ENCODE results near the gene INAFM2. TPM values are rescaled to one million over a fixed set of nuclear protein-coding genes. Genes with fewer than 3 reads are reported as not detected.
A peak's percentile ranks its signal among the peaks of the same experiment; 100 is the strongest.

Gene INAFM2
- total and polyA plus RNA-seq, 9 of the 15 experiments (the other 6 are each of a cell fraction or from before 2014, with no cell fraction given), result 11.8 to 43.1 (median 27.2) TPM

GRCh38 chr15:40281057-40281800 lies 42.3 kb upstream of the INAFM2 start:
- no peak overlapping the region for H3K4me2 ChIP-seq (ENCODE audit: insufficient read depth, low read length)
- H3K27ac ChIP-seq (ENCODE audit: extremely low read depth, low read depth, low read length), result no peak overlapping the region
- peaks cover 13 to 54% of the 10 kb centered on the region in 2 experiments for H3K4me1 ChIP-seq (replicated peaks in 1 of 2; ENCODE audit: control insufficient read depth in 2 of 2, insufficient read depth in 2 of 2, low read length in 2 of 2)
- H3K9me3 ChIP-seq (replicated peaks; ENCODE audit: control insufficient read depth, insufficient read depth, low read depth, low read length), result no peaks in the 10 kb centered on the region
- no peaks in the 10 kb centered on the region; a peak in 1 of 5 replicates for H3K27me3 ChIP-seq (ENCODE audit: control insufficient read depth in 2 of 2, insufficient read depth in 2 of 2, low read length in 2 of 2)
- H3K4me3 ChIP-seq, result no peak overlapping the region
- no peak for DNase-seq (ENCODE audit: extremely low read depth in 1 of 4, low spot score in 3 of 4)
- ChIA-PET POLR2A (interaction anchor here (0.8 kb wide), 1 partner anchor 26 kb away, joined by 3 read pairs; no protein-coding TSS in a partner anchor), CTCF (ENCODE audit: low intra/inter-chr PET ratio) (interaction anchor here (0.6 to 6.3 kb wide), 3 partner anchors 18 to 140 kb away, joined by 3 to 87 read pairs (median 28); partner anchors contain the start of gene PLCB2)
- no peaks in the 10 kb centered on the region for H3K9me1 ChIP-seq (ENCODE audit: control insufficient read depth, insufficient read depth, low read length)
- 82% methylated on average over 25 of the region's 43 CpGs for WGBS (ENCODE audit: insufficient coverage, low coverage, missing lambda C conversion rate)
- intact Hi-C loops (cut with micrococcal nuclease), result loop anchor here (5.0 kb wide), 1 partner anchor 41 kb away; the partner anchor contains the start of gene INAFM2
- no peaks in the 10 kb centered on the region for H3K36me3 ChIP-seq (ENCODE audit: control insufficient read depth, insufficient read depth, low read length)
- in situ Hi-C loops (cut with MboI), result no loop called here
- no peak for FAIRE-seq
- ATAC-seq, result no peak
- no peaks in the 10 kb centered on the region for H4K20me1 ChIP-seq (replicated peaks; ENCODE audit: control insufficient read depth, insufficient read depth, low read length)
- no TSS peak for BruUV-seq (replicated peaks)
- H2AFZ ChIP-seq (ENCODE audit: low read depth, low read length), result no peak overlapping the region
- H3K9ac ChIP-seq (ENCODE audit: insufficient read depth in 1 of 2, low read depth in 2 of 2, low read length in 2 of 2), result no peak overlapping the region
- H3K79me2 ChIP-seq (ENCODE audit: control insufficient read depth, insufficient read depth, low read length), result no peaks in the 10 kb centered on the region
- no peak for TF ChIP-seq ZNF707 (CRISPR knock-in tag; conservative IDR thresholded peaks at IDR 0.05)
- no peak for TF ChIP-seq KLF16 (IDR thresholded peaks at IDR 0.05)
- no peak for TF ChIP-seq ARHGAP35 (IDR thresholded peaks at IDR 0.05; ENCODE audit: partially characterized antibody)
- TF ChIP-seq HNRNPL (IDR thresholded peaks at IDR 0.05; ENCODE audit: low read depth, low read length), result peak; percentile 77; the same call in 1 of the 2 replicates
- no peak for TF ChIP-seq STAG1 (CRISPR knock-in tag; IDR thresholded peaks at IDR 0.05; ENCODE audit: borderline replicate concordance)
- no peak for TF ChIP-seq SUPT5H (IDR thresholded peaks at IDR 0.05)
- no peak for TF ChIP-seq MCM5 (IDR thresholded peaks at IDR 0.05; ENCODE audit: low read depth)
- no peak for TF ChIP-seq GTF2E2 (tag; IDR thresholded peaks at IDR 0.05)
- no peak for TF ChIP-seq KAT8 (IDR thresholded peaks at IDR 0.05; ENCODE audit: low read depth)
- TF ChIP-seq ATF1 (CRISPR knock-in tag; IDR thresholded peaks at IDR 0.05), result no peak
- TF ChIP-seq ATF1 (tag; IDR thresholded peaks at IDR 0.05), result no peak
- TF ChIP-seq, protein P1, sequence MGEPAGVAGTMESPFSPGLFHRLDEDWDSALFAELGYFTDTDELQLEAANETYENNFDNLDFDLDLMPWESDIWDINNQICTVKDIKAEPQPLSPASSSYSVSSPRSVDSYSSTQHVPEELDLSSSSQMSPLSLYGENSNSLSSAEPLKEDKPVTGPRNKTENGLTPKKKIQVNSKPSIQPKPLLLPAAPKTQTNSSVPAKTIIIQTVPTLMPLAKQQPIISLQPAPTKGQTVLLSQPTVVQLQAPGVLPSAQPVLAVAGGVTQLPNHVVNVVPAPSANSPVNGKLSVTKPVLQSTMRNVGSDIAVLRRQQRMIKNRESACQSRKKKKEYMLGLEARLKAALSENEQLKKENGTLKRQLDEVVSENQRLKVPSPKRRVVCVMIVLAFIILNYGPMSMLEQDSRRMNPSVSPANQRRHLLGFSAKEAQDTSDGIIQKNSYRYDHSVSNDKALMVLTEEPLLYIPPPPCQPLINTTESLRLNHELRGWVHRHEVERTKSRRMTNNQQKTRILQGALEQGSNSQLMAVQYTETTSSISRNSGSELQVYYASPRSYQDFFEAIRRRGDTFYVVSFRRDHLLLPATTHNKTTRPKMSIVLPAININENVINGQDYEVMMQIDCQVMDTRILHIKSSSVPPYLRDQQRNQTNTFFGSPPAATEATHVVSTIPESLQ (CRISPR knock-in tag; IDR thresholded peaks at IDR 0.05), result no peak
- TF ChIP-seq MXI1 (IDR thresholded peaks at IDR 0.05; ENCODE audit: low read depth, low read length), result no peak
- no peak for TF ChIP-seq SNRNP70 (optimal IDR thresholded peaks at IDR 0.05; ENCODE audit: low read depth, low read length)
- no peak for TF ChIP-seq KLF1 (tag; IDR thresholded peaks at IDR 0.05)
- TF ChIP-seq FIP1L1 (IDR thresholded peaks at IDR 0.05; ENCODE audit: low read depth, low read length, poor library complexity, severe bottlenecking), result peak; percentile 10
- TF ChIP-seq, protein P2, sequence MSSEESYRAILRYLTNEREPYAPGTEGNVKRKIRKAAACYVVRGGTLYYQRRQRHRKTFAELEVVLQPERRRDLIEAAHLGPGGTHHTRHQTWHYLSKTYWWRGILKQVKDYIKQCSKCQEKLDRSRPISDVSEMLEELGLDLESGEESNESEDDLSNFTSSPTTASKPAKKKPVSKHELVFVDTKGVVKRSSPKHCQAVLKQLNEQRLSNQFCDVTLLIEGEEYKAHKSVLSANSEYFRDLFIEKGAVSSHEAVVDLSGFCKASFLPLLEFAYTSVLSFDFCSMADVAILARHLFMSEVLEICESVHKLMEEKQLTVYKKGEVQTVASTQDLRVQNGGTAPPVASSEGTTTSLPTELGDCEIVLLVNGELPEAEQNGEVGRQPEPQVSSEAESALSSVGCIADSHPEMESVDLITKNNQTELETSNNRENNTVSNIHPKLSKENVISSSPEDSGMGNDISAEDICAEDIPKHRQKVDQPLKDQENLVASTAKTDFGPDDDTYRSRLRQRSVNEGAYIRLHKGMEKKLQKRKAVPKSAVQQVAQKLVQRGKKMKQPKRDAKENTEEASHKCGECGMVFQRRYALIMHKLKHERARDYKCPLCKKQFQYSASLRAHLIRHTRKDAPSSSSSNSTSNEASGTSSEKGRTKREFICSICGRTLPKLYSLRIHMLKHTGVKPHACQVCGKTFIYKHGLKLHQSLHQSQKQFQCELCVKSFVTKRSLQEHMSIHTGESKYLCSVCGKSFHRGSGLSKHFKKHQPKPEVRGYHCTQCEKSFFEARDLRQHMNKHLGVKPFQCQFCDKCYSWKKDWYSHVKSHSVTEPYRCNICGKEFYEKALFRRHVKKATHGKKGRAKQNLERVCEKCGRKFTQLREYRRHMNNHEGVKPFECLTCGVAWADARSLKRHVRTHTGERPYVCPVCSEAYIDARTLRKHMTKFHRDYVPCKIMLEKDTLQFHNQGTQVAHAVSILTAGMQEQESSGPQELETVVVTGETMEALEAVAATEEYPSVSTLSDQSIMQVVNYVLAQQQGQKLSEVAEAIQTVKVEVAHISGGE (CRISPR knock-in tag; IDR thresholded peaks at IDR 0.05), result no peak

All from K562 (cell line).